GM23338 (cell line): Measurements from ENCODE around the gene RHBDL3. TPM values are rescaled to one million over a fixed set of nuclear protein-coding genes. Genes with fewer than 3 reads are reported as not detected.

Experiments
- ATAC-seq: fragments of 200-7000 bp; cut with Tn5 transposase; 3 replicates; pipeline ENCODE4 v1.9.1; 2020
- DNase-seq: peaks from one replicate; pipeline ENCODE4 v3.0.0-alpha.2; 2015; ENCODE audit warnings: low spot score
- H2AFZ ChIP-seq: fragments of 200-600 bp; sonication (generic); 2 replicates; pipeline ENCODE4 v1.8.0; 2016; ENCODE audit warnings: antibody characterized with exemption, mild to moderate bottlenecking, moderate library complexity
- H3F3A ChIP-seq: fragments of 200-600 bp; sonication (generic); replicated peaks from 2 replicates; pipeline ENCODE4 v1.8.0; 2017; ENCODE audit warnings: antibody characterized with exemption, mixed run types, low read depth
- H3K27ac ChIP-seq: fragments of 200-600 bp; sonication (generic); 2 replicates; pipeline ENCODE4 v1.6.1; 2016; ENCODE audit warnings: low read depth
- H3K27me3 ChIP-seq: fragments of 200-600 bp; sonication (generic); 2 replicates; pipeline ENCODE4 v1.8.0; 2016; ENCODE audit warnings: mild to moderate bottlenecking, mixed run types, moderate library complexity; ENCODE audit not compliant: insufficient read depth
- H3K36me3 ChIP-seq: fragments of 200-600 bp; sonication (generic); 2 replicates; pipeline ENCODE4 v1.8.0; 2016; ENCODE audit warnings: mild to moderate bottlenecking; ENCODE audit not compliant: insufficient read depth
- H3K4me1 ChIP-seq: fragments of 200-600 bp; sonication (generic); 2 replicates; pipeline ENCODE4 v1.8.0; 2016; ENCODE audit warnings: mild to moderate bottlenecking, moderate library complexity; ENCODE audit not compliant: insufficient read depth
- H3K4me2 ChIP-seq: fragments of 200-600 bp; sonication (generic); 2 replicates; pipeline ENCODE4 v1.7.1; 2017; ENCODE audit warnings: mixed run types
- H3K4me3 ChIP-seq: fragments of 200-600 bp; sonication (generic); 2 replicates; pipeline ENCODE4 v1.6.1; 2016; ENCODE audit warnings: mixed run types
- H3K79me2 ChIP-seq: fragments of 200-600 bp; sonication (generic); replicated peaks from 2 replicates; pipeline ENCODE4 v1.8.0; 2017; ENCODE audit warnings: mild to moderate bottlenecking; ENCODE audit not compliant: insufficient read depth
- H3K9me2 ChIP-seq: fragments of 200-600 bp; sonication (generic); 2 replicates; pipeline ENCODE4 v1.8.0; 2017; ENCODE audit not compliant: insufficient read depth
- H4K20me1 ChIP-seq: fragments of 200-600 bp; sonication (generic); replicated peaks from 2 replicates; pipeline ENCODE4 v1.8.0; 2017; ENCODE audit warnings: mild to moderate bottlenecking; ENCODE audit not compliant: insufficient read depth
- H3K27ac Mint-ChIP-seq: 2 replicates; pipeline ENCODE4 v1.8.0; 2020; ENCODE audit warnings: inconsistent platforms, mild to moderate bottlenecking, moderate library complexity, mixed read lengths
- H3K27me3 Mint-ChIP-seq: 3 replicates; pipeline ENCODE4 v1.8.0; 2022; ENCODE audit warnings: low read depth, mild to moderate bottlenecking, moderate library complexity, mixed read lengths, inconsistent platforms; ENCODE audit not compliant: insufficient read depth, poor library complexity
- H3K36me3 Mint-ChIP-seq: 3 replicates; pipeline ENCODE4 v1.8.0; 2021; ENCODE audit warnings: low read depth, mild to moderate bottlenecking, inconsistent platforms, moderate library complexity, mixed read lengths
- H3K4me1 Mint-ChIP-seq: 3 replicates; pipeline ENCODE4 v1.8.0; 2020; ENCODE audit warnings: mild to moderate bottlenecking, inconsistent platforms, mixed read lengths
- H3K4me3 Mint-ChIP-seq: 3 replicates; pipeline ENCODE4 v1.8.0; 2021; ENCODE audit warnings: moderate library complexity, mild to moderate bottlenecking, inconsistent platforms, mixed read lengths
- H3K9me3 Mint-ChIP-seq: 3 replicates; pipeline ENCODE4 v1.8.0; 2020; ENCODE audit warnings: moderate library complexity, mild to moderate bottlenecking, inconsistent platforms, mixed read lengths
- JUNB ChIP-seq: IDR thresholded peaks from one replicate; pipeline ENCODE4 v1.6.1; 2016; ENCODE audit warnings: antibody characterized with exemption; ENCODE audit not compliant: unreplicated experiment
- STAT1 ChIP-seq: IDR thresholded peaks from one replicate; pipeline ENCODE4 v1.6.1; 2016; ENCODE audit warnings: antibody characterized with exemption; ENCODE audit not compliant: unreplicated experiment
- ZNF331 ChIP-seq: fragments of 250-450 bp; sonication (Bioruptor Pico); IDR thresholded peaks from 2 replicates; pipeline ENCODE4 v1.5.0; 2020; ENCODE audit warnings: low read depth, mild to moderate bottlenecking, moderate library complexity
- polyA plus RNA-seq: library from polyadenylated mRNA; unstranded; fragments of >200 nt; fragmentation: Nextera tagmentation; extraction: Ambion mirVana; gene quantifications from 2 replicates; pipeline ENCODE4 v1.2.1, GENCODE V29; 2016
- total RNA-seq: library from RNA; depleted of rRNA; stranded (reverse); fragments of >200 nt; shearing (Covaris generic); gene quantifications from 2 replicates; pipeline ENCODE4 v1.2.3, GENCODE V29; 2014
- TF ChIP-seq, protein P1 (sequence below): fragments of 250-450 bp; sonication (Bioruptor Pico); IDR thresholded peaks from 2 replicates; pipeline ENCODE4 v1.5.0; 2020; ENCODE audit warnings: mild to moderate bottlenecking, moderate library complexity
- TF ChIP-seq, protein P2 (sequence below): IDR thresholded peaks from 2 replicates; pipeline ENCODE4 v1.6.1; 2016; ENCODE audit warnings: antibody characterized with exemption

RHBDL3 gene
- total and polyA plus RNA-seq, 2 experiments from 2014 or later = 2.3 to 8.1 TPM

DNA sequence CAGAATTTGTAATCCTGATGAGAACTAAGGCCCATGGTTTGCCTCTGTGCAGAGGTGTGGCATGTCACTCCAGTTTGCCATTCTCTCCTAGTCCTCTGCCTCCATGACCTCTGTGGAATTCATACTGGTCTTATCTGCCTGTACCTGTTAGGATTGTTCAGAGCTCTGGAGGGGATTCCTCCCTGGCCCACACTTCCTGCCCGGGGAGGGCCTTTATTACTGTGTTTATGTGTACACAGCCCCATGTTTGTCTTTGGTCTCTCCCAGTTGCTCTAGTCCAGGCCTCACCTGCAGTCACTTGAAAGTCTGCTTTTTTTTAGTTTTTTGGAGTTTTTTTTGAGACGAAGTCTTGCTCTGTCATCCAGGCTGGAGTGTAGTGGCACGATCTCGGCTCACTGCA is 36.4 kb downstream of the RHBDL3 start (continued):
- TF ChIP-seq, protein P1, sequence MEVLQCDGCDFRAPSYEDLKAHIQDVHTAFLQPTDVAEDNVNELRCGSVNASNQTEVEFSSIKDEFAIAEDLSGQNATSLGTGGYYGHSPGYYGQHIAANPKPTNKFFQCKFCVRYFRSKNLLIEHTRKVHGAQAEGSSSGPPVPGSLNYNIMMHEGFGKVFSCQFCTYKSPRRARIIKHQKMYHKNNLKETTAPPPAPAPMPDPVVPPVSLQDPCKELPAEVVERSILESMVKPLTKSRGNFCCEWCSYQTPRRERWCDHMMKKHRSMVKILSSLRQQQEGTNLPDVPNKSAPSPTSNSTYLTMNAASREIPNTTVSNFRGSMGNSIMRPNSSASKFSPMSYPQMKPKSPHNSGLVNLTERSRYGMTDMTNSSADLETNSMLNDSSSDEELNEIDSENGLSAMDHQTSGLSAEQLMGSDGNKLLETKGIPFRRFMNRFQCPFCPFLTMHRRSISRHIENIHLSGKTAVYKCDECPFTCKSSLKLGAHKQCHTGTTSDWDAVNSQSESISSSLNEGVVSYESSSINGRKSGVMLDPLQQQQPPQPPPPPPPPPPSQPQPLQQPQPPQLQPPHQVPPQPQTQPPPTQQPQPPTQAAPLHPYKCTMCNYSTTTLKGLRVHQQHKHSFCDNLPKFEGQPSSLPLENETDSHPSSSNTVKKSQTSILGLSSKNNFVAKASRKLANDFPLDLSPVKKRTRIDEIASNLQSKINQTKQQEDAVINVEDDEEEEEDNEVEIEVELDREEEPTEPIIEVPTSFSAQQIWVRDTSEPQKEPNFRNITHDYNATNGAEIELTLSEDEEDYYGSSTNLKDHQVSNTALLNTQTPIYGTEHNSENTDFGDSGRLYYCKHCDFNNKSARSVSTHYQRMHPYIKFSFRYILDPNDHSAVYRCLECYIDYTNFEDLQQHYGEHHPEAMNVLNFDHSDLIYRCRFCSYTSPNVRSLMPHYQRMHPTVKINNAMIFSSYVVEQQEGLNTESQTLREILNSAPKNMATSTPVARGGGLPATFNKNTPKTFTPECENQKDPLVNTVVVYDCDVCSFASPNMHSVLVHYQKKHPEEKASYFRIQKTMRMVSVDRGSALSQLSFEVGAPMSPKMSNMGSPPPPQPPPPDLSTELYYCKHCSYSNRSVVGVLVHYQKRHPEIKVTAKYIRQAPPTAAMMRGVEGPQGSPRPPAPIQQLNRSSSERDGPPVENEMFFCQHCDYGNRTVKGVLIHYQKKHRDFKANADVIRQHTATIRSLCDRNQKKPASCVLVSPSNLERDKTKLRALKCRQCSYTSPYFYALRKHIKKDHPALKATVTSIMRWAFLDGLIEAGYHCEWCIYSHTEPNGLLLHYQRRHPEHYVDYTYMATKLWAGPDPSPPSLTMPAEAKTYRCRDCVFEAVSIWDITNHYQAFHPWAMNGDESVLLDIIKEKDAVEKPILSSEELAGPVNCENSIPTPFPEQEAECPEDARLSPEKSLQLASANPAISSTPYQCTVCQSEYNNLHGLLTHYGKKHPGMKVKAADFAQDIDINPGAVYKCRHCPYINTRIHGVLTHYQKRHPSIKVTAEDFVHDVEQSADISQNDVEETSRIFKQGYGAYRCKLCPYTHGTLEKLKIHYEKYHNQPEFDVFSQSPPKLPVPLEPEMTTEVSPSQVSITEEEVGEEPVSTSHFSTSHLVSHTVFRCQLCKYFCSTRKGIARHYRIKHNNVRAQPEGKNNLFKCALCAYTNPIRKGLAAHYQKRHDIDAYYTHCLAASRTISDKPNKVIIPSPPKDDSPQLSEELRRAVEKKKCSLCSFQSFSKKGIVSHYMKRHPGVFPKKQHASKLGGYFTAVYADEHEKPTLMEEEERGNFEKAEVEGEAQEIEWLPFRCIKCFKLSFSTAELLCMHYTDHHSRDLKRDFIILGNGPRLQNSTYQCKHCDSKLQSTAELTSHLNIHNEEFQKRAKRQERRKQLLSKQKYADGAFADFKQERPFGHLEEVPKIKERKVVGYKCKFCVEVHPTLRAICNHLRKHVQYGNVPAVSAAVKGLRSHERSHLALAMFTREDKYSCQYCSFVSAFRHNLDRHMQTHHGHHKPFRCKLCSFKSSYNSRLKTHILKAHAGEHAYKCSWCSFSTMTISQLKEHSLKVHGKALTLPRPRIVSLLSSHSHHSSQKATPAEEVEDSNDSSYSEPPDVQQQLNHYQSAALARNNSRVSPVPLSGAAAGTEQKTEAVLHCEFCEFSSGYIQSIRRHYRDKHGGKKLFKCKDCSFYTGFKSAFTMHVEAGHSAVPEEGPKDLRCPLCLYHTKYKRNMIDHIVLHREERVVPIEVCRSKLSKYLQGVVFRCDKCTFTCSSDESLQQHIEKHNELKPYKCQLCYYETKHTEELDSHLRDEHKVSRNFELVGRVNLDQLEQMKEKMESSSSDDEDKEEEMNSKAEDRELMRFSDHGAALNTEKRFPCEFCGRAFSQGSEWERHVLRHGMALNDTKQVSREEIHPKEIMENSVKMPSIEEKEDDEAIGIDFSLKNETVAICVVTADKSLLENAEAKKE (CRISPR knock-in tag) = no peak
- TF ChIP-seq ZNF331 (CRISPR knock-in tag) (no peak), STAT1 (no peak)

DNA sequence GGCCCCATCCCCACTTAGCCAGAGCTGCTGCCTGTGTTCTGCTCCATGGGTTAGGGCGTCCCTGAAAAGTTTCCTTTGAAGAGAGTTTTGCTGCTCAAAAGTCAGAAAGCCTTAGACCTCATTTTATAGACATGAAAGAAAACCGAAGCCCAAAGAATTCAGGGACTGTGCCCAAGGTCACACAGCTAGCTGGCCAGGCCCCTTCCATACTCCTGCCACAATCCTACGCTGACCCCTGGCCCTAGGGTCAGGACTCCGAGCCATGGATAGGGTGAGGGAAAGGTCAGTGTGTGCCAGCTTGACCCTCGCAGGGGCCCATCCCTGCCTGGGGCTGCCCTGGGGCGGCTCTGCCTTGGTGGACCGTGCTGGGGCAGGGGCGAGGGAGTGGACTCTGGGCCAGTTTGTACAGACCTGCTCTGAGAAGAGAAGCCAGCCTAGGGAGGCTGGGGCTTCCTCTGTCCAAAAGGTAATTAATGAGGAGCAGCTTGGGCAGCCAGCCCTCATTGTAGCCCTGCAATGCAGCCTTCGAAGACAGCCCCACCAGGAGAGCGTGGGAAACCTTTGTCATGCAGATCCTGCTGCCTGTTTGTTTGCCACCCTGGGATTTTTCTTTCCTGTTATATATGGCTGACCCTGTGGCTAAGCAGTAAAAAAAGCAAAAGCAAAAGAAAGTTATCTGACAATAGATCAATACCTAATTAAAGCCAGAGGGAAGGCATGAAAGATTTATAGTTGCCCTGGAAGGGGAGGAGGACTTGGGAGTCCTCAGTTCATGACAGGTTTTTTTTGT is 37.4 kb downstream of the RHBDL3 start:
- Mint-ChIP-seq H3K4me3 (peak overlapping the region; percentile 52), H3K9me3 (no peaks in the 10 kb centered on the region), H3K27ac (peak overlapping the region; percentile 96), H3K27me3 (peaks cover 23% of the 10 kb centered on the region), H3K36me3 (no peaks in the 10 kb centered on the region; the same call in 2 of the 3 replicates), H3K4me1 (peaks cover 50% of the 10 kb centered on the region)
- peak; percentile 91 for ATAC-seq
- H4K20me1 ChIP-seq = no peaks in the 10 kb centered on the region
- no peaks in the 10 kb centered on the region for H3K36me3 ChIP-seq
- peaks cover 7% of the 10 kb centered on the region; the same call in 1 of the 2 replicates for H3F3A ChIP-seq
- H3K27me3 ChIP-seq = no peaks in the 10 kb centered on the region
- no peaks in the 10 kb centered on the region for H3K79me2 ChIP-seq
- peak overlapping the region; percentile 24 for H3K4me2 ChIP-seq
- peak; percentile 92 for DNase-seq
- no peaks in the 10 kb centered on the region for H3K9me2 ChIP-seq
- H3K27ac ChIP-seq = peak overlapping the region; percentile 59
- H3K4me3 ChIP-seq = peak overlapping the region; percentile 14
- no peak overlapping the region for H2AFZ ChIP-seq
- H3K4me1 ChIP-seq = peaks cover 52% of the 10 kb centered on the region
- TF ChIP-seq, protein P1 (CRISPR knock-in tag) = peak; percentile 15; the same call in 1 of the 2 replicates
- no peak for TF ChIP-seq JUNB
- TF ChIP-seq, protein P2, sequence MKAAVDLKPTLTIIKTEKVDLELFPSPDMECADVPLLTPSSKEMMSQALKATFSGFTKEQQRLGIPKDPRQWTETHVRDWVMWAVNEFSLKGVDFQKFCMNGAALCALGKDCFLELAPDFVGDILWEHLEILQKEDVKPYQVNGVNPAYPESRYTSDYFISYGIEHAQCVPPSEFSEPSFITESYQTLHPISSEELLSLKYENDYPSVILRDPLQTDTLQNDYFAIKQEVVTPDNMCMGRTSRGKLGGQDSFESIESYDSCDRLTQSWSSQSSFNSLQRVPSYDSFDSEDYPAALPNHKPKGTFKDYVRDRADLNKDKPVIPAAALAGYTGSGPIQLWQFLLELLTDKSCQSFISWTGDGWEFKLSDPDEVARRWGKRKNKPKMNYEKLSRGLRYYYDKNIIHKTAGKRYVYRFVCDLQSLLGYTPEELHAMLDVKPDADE = no peak; the same call in 1 of the 2 replicates
